ENCODE results near the gene CIB2.
A peak's percentile ranks its signal among the peaks of the same experiment; 100 is the strongest.

CIB2 gene

GRCh38 chr15:78147566-78147965 lies 16.3 kb upstream of the CIB2 start:
- no peak overlapping the region for H3K4me3 ChIP-seq (ENCODE audit: low read length)
- H3K27ac ChIP-seq (ENCODE audit: low read length) = no peak overlapping the region
- no peak overlapping the region for H3K9ac ChIP-seq (ENCODE audit: low read depth, low read length)
- no peaks in the 10 kb centered on the region for H3K9me3 ChIP-seq (ENCODE audit: insufficient read depth, low read depth, low read length)
- H3K4me1 ChIP-seq (ENCODE audit: insufficient read depth, low read length) = 0 out of 2 replicates have a peak, but pooled peaks cover 6% of the 10 kb centered on the region
- H3K36me3 ChIP-seq (ENCODE audit: insufficient read depth, low read depth, low read length) = no peaks in the 10 kb centered on the region
- H3K27me3 ChIP-seq (ENCODE audit: insufficient read depth, low read length) = peaks cover 14% of the 10 kb centered on the region; the same call in 1 of the 2 replicates

DNA sequence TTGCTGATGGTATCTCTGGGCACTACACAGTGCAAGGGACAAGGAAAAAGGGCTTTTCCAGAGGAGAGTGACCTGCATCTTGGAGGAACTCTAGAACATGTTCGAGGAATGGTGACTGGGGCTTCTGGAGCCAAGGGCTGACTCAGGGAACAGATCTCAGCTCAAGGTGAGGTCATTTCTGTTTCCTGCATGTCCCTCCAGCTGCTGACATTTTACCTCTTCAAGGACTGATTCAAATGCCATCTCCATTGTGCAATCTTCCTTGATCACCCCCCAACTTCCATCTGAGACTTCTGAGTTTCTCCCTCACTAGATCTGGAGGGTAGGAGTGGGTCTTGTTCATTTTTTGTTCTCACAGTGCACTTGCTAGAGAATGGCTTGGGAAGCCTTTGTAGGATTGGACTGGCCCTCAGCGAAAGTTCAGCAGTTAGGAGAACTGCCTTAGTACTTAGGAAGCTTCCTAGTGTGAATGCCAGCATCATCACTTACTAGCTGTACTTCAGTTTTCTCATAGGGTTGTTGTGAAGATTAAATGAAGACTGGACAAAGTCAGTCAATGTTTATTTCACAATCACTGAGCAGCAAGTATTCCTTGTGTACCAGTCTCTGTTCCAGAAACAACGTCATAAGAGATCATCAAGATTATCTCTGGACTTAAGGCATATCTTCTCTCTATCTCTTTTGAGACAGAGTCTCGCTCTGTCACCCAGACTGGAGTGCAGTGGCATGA lies 15.3 kb upstream of the CIB2 start:
- no peak overlapping the region for H3K9ac ChIP-seq (ENCODE audit: low read depth, low read length)
- peaks cover 14% of the 10 kb centered on the region; the same call in 1 of the 2 replicates for H3K27me3 ChIP-seq (ENCODE audit: insufficient read depth, low read length)
- no peak overlapping the region for H3K27ac ChIP-seq (ENCODE audit: low read length)
- H3K36me3 ChIP-seq (ENCODE audit: insufficient read depth, low read depth, low read length) = no peaks in the 10 kb centered on the region
- H3K4me3 ChIP-seq (ENCODE audit: low read length) = no peak overlapping the region
- no peaks in the 10 kb centered on the region for H3K9me3 ChIP-seq (ENCODE audit: insufficient read depth, low read depth, low read length)
- 0 out of 2 replicates have a peak, but pooled peaks cover 6% of the 10 kb centered on the region for H3K4me1 ChIP-seq (ENCODE audit: insufficient read depth, low read length)

DNA sequence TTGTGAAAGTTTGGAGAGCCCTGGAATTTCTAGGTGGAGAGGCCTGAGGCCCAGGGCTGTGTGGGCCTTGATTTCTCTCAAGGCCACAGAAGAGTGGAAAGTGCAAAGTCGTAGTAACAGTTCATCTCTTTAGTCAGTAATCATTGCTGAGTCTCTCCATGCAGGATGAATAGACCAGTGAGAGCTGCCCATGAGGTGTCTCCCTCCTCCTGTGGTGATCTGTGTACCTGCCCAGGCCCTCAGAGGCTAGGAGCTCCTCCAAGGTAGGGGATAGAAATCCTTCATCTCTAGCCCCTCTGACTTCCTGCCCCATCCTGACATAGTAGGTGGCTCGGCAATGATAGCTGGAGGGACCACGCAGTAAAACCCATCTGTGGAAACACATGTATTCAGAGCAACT lies 11.1 kb upstream of the CIB2 start:
- H3K27me3 ChIP-seq (ENCODE audit: insufficient read depth, low read length) = no peaks in the 10 kb centered on the region
- H3K9me3 ChIP-seq (ENCODE audit: insufficient read depth, low read depth, low read length) = no peaks in the 10 kb centered on the region
- H3K4me1 ChIP-seq (ENCODE audit: insufficient read depth, low read length) = no peaks in the 10 kb centered on the region
- H3K27ac ChIP-seq (ENCODE audit: low read length) = no peak overlapping the region
- H3K4me3 ChIP-seq (ENCODE audit: low read length) = no peak overlapping the region
- H3K9ac ChIP-seq (ENCODE audit: low read depth, low read length) = no peak overlapping the region
- H3K36me3 ChIP-seq (ENCODE audit: insufficient read depth, low read depth, low read length) = no peaks in the 10 kb centered on the region

DNA sequence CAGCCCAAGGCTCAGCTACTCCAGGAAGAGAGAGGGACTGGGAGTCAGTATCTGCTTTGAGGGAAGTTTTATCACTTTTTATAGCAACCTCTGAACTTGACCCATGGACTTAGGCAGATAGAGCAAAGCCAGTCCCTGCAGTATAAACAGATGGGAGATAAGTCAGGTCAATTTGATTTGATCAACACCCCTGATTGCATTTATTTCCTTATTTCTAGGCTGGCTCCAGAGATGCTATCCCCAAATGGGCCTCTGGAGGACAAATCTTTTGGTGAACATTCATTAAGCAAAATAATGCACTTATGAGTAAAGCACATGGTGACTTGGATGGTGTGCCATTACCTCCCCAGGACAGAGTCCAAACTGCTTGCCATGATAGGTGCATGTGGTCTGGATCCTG lies 9.0 kb upstream of the CIB2 start:
- no peak overlapping the region for H3K4me3 ChIP-seq (ENCODE audit: low read length)
- no peaks in the 10 kb centered on the region for H3K36me3 ChIP-seq (ENCODE audit: insufficient read depth, low read depth, low read length)
- no peak overlapping the region for H3K27ac ChIP-seq (ENCODE audit: low read length)
- H3K4me1 ChIP-seq (ENCODE audit: insufficient read depth, low read length) = no peaks in the 10 kb centered on the region
- no peaks in the 10 kb centered on the region for H3K9me3 ChIP-seq (ENCODE audit: insufficient read depth, low read depth, low read length)
- no peak overlapping the region for H3K9ac ChIP-seq (ENCODE audit: low read depth, low read length)
- no peaks in the 10 kb centered on the region for H3K27me3 ChIP-seq (ENCODE audit: insufficient read depth, low read length)

DNA sequence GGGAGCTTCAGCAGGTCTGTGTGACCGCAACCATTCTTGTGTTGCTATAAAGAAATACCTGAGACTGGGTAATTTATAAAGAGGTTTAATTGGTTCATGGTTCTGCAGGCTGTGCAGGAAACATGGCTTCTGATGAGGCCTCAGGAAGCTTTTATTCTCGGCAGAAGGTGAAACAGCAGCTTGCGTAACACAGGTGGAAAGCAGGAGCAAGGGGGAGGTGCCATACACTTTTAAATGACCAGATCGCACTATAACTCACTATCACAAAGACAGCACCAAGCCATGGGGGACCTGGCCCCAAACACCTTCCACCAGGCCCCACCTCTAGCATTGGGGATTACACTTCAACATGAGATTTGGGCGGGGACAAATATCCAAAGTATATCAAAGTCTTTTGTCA lies 8.3 kb upstream of the CIB2 start:
- no peak overlapping the region for H3K27ac ChIP-seq (ENCODE audit: low read length)
- no peaks in the 10 kb centered on the region for H3K9me3 ChIP-seq (ENCODE audit: insufficient read depth, low read depth, low read length)
- no peak overlapping the region for H3K4me3 ChIP-seq (ENCODE audit: low read length)
- H3K27me3 ChIP-seq (ENCODE audit: insufficient read depth, low read length) = no peaks in the 10 kb centered on the region
- no peaks in the 10 kb centered on the region for H3K4me1 ChIP-seq (ENCODE audit: insufficient read depth, low read length)
- H3K9ac ChIP-seq (ENCODE audit: low read depth, low read length) = no peak overlapping the region
- no peaks in the 10 kb centered on the region for H3K36me3 ChIP-seq (ENCODE audit: insufficient read depth, low read depth, low read length)

DNA sequence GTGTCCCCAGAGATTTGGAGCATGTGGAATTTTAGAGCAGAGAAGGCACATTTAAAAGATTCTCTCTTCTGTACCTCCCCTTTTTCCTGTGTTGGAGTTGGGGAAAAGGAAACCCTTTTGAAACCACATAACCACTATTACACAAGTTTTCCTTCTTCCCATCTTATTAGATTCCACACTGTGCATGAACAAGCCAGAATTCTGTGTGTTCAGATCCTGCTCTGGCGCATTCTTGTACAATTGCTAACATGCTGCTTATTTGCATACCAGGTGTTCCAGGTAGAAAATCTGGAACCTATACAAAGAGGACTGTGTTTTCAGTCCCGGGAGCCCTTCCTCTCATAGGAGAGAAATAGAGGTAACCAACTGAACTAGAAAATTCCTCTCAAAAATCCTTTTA lies 2.6 kb upstream of the CIB2 start:
- Histone ChIP-seq H3K36me3 (ENCODE audit: insufficient read depth, low read depth, low read length) (no peaks in the 10 kb centered on the region), H3K4me1 (ENCODE audit: insufficient read depth, low read length) (peaks cover 6% of the 10 kb centered on the region; the same call in 1 of the 2 replicates), H3K27ac (ENCODE audit: low read length) (no peak overlapping the region), H3K4me3 (ENCODE audit: low read length) (no peak overlapping the region), H3K27me3 (ENCODE audit: insufficient read depth, low read length) (no peaks in the 10 kb centered on the region), H3K9me3 (ENCODE audit: insufficient read depth, low read depth, low read length) (no peaks in the 10 kb centered on the region), H3K9ac (ENCODE audit: low read depth, low read length) (no peak overlapping the region)

- no peaks in the 10 kb centered on the region for H3K36me3 ChIP-seq (ENCODE audit: insufficient read depth, low read depth, low read length)
- H3K27me3 ChIP-seq (ENCODE audit: insufficient read depth, low read length) = no peaks in the 10 kb centered on the region
- no peak overlapping the region for H3K27ac ChIP-seq (ENCODE audit: low read length)
- peaks cover 6% of the 10 kb centered on the region; the same call in 1 of the 2 replicates for H3K4me1 ChIP-seq (ENCODE audit: insufficient read depth, low read length)
- H3K4me3 ChIP-seq (ENCODE audit: low read length) = peak overlapping the region; percentile 66
- H3K9ac ChIP-seq (ENCODE audit: low read depth, low read length) = peak overlapping the region; percentile 45; the same call in 1 of the 2 replicates
- H3K9me3 ChIP-seq (ENCODE audit: insufficient read depth, low read depth, low read length) = no peaks in the 10 kb centered on the region
Observed at GRCh38 chr15:78130466-78131294, 565 bp downstream of the CIB2 start.

DNA sequence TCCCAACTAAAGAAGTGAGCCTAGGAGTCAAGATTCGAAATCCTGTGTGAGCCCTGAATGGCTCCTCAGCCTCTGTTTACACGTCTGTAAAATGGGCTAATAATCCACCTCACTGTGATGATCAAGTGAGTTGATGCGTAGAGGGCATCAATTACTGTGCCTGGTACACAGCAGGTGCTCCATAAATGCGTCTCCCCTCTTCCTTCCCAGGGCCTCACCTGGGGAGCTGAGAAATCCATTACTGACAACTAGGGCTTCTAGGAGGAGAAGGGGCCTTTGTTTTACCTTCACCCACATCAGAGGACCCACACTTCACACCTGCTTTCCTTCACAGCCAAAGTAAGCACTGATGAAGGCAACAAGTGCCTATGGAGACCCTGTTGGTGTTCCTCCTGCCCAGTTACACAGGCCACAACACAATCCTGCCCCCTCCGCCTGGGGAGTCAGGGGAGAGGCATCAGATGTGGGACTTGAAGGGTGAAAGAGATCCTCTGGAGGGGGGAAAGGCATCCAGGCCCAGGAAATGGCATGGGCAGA lies 1.4 kb downstream of the CIB2 start:
- Histone ChIP-seq H3K9ac (ENCODE audit: low read depth, low read length) (peak overlapping the region; percentile 45; the same call in 1 of the 2 replicates), H3K36me3 (ENCODE audit: insufficient read depth, low read depth, low read length) (no peaks in the 10 kb centered on the region), H3K4me3 (ENCODE audit: low read length) (no peak overlapping the region), H3K4me1 (ENCODE audit: insufficient read depth, low read length) (peaks cover 6% of the 10 kb centered on the region; the same call in 1 of the 2 replicates), H3K27me3 (ENCODE audit: insufficient read depth, low read length) (no peaks in the 10 kb centered on the region), H3K9me3 (ENCODE audit: insufficient read depth, low read depth, low read length) (no peaks in the 10 kb centered on the region), H3K27ac (ENCODE audit: low read length) (no peak overlapping the region)

DNA sequence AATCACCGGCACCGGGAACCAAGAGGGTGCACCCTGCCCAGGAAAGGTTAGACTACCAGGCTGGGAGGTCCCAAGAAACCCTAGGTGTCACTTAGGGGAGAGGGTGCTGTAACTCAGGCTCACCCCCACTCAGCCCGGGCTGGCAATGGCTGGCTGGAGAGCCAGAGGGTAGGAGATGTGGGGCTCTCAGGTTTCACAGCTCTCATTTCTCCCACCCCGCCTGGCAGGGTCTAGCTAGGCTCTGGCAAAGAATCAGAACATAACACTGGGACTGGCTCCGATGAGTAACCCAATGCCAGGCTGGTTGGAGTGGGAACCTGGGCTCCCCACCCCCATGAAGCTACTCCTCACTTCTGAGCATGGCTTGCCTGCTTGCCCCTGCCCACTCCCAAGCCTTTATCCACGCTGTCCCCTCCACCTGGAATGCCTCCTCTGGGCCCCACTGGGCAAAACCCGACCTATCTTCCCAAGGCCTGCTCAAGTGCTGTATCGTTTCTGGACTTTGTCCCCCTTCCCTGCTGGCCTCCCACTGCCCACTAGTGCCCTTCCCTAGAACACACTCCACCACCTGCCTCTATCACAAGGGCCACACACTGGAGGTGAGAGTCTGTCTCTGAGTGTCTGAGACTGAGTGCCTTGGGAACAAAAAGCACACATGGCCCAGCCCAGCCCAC lies 2.0 kb downstream of the CIB2 start:
- Histone ChIP-seq H3K4me1 (ENCODE audit: insufficient read depth, low read length) (peaks cover 6% of the 10 kb centered on the region; the same call in 1 of the 2 replicates), H3K9me3 (ENCODE audit: insufficient read depth, low read depth, low read length) (no peaks in the 10 kb centered on the region), H3K4me3 (ENCODE audit: low read length) (no peak overlapping the region), H3K9ac (ENCODE audit: low read depth, low read length) (no peak overlapping the region; the same call in 1 of the 2 replicates), H3K36me3 (ENCODE audit: insufficient read depth, low read depth, low read length) (no peaks in the 10 kb centered on the region), H3K27me3 (ENCODE audit: insufficient read depth, low read length) (no peaks in the 10 kb centered on the region), H3K27ac (ENCODE audit: low read length) (no peak overlapping the region)

DNA sequence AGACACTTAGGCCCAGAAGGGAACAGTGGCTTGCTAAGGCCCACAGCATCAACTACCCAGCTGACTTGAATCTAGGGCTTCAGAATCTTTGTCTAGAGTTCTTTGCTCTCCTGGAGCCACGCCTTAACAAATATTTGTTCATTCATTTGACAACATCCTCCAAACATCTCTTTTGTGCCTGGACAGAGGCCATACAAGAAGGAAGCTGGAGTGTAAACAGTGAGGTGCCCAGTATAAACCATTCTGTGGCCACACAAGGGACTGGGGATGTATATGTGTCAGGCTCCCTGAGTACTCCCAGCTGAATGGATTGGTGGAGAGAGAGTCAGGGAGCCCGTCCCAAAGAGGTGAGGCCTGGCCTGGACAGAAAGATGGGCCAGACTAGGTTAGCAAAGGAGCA lies 3.4 kb downstream of the CIB2 start:
- H3K27me3 ChIP-seq (ENCODE audit: insufficient read depth, low read length) = no peaks in the 10 kb centered on the region
- H3K9ac ChIP-seq (ENCODE audit: low read depth, low read length) = no peak overlapping the region
- H3K9me3 ChIP-seq (ENCODE audit: insufficient read depth, low read depth, low read length) = no peaks in the 10 kb centered on the region
- H3K36me3 ChIP-seq (ENCODE audit: insufficient read depth, low read depth, low read length) = no peaks in the 10 kb centered on the region
- H3K4me3 ChIP-seq (ENCODE audit: low read length) = no peak overlapping the region
- no peak overlapping the region for H3K27ac ChIP-seq (ENCODE audit: low read length)
- H3K4me1 ChIP-seq (ENCODE audit: insufficient read depth, low read length) = peaks cover 6% of the 10 kb centered on the region; the same call in 1 of the 2 replicates

DNA sequence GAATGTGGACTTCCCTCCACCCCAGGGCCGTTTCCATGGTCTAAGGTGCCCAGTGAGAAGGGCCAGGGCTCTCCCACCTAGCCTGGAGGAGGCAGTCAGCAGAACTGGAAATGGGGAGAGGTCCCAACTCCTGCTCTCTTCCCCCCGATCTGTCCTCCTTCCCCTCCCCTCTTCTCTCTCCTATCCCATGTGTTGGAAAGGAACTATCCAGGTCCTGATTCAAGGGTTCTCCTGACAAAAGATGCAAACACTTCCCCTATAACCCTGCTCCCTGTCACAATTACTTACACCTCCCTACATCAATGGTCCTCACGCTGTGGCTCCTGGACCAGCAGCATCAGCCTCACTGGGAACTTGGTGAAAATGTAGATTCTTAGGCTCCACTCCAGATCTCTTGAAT lies 6.0 kb downstream of the CIB2 start:
- no peaks in the 10 kb centered on the region for H3K9me3 ChIP-seq (ENCODE audit: insufficient read depth, low read depth, low read length)
- no peaks in the 10 kb centered on the region for H3K27me3 ChIP-seq (ENCODE audit: insufficient read depth, low read length)
- H3K4me3 ChIP-seq (ENCODE audit: low read length) = no peak overlapping the region
- H3K36me3 ChIP-seq (ENCODE audit: insufficient read depth, low read depth, low read length) = no peaks in the 10 kb centered on the region
- H3K9ac ChIP-seq (ENCODE audit: low read depth, low read length) = no peak overlapping the region
- H3K27ac ChIP-seq (ENCODE audit: low read length) = no peak overlapping the region
- H3K4me1 ChIP-seq (ENCODE audit: insufficient read depth, low read length) = peaks cover 8% of the 10 kb centered on the region; the same call in 1 of the 2 replicates

Data from iPS-20b (cell line).